K562 (cell line): ENCODE data around the gene DNAJB13. TPM values are rescaled to one million over a fixed set of nuclear protein-coding genes. Genes with fewer than 3 reads are reported as not detected.

ENCODE experiments used
- ATAC-seq: fragments of 200-7000 bp; cut with Tn5 transposase; 3 replicates; pipeline ENCODE4 v1.9.1; 2020; ENCODE audit warnings: moderate library complexity
- BruUV-seq: library from RNA; stranded (reverse); fragments of 400-500 nt; replicated peaks from 2 replicates; lab custom pipeline; 2021; lab: Mats Ljungman, UMichigan
- CTCF ChIA-PET: fragments of 300-600 bp; formaldehyde crosslinking; extraction: SDS; loops from one replicate; lab custom pipeline; 2021; ENCODE audit warnings: low intra/inter-chr PET ratio; lab: Yijun Ruan, JAX
- POLR2A ChIA-PET: fragments of 300-600, 350-650 bp; sonication (Branson Sonifier 250); formaldehyde crosslinking; extraction: SDS; loops from one replicate; lab custom pipeline; 2021; ENCODE audit warnings: antibody characterized with exemption, inconsistent platforms; lab: Yijun Ruan, JAX
- DNase-seq, 4 experiments: peaks; one replicate each; pipeline versions ENCODE4 v3.0.0 to v3.0.0-alpha.2; 2011 to 2018; ENCODE audit warnings: low spot score in 3 of 4, mixed read lengths in 3 of 4; ENCODE audit errors: extremely low read depth in 1 of 4
- FAIRE-seq: peaks from 2 replicates; lab custom pipeline; 2011; peaks lifted over from hg19 to GRCh38; lab: Jason Lieb, UNC
- H2AFZ ChIP-seq: 2 replicates; pipeline ENCODE4 v1.6.0; 2011; ENCODE audit warnings: low read depth, low read length, control low read depth, inconsistent platforms
- H3K27ac ChIP-seq: fragments of 200-600 bp; 3 replicates; pipeline ENCODE4 v1.8.0; 2011; ENCODE audit warnings: low read depth, mild to moderate bottlenecking, control low read depth, inconsistent platforms, low read length, moderate library complexity, mixed read lengths; ENCODE audit errors: extremely low read depth
- H3K27me3 ChIP-seq, 2 experiments: fragments of 300-600 bp in 1 of 2; 2 replicates in 1 of 2; 3 replicates in 1 of 2; pipeline versions ENCODE4 v1.6.0 to v1.8.0; 2011; ENCODE audit warnings: inconsistent platforms in 2 of 2, low read length in 2 of 2, mild to moderate bottlenecking in 1 of 2, mixed read lengths in 1 of 2, moderate library complexity in 1 of 2; ENCODE audit not compliant: control insufficient read depth in 2 of 2, insufficient read depth in 2 of 2
- H3K36me3 ChIP-seq: fragments of 300-600 bp; 3 replicates; pipeline ENCODE4 v1.8.0; 2011; ENCODE audit warnings: mild to moderate bottlenecking, low read length, inconsistent platforms; ENCODE audit not compliant: control insufficient read depth, insufficient read depth
- H3K4me1 ChIP-seq, 2 experiments: fragments of 200-600 bp in 1 of 2; replicated peaks in 1 of 2; 2 replicates in 1 of 2; 3 replicates in 1 of 2; pipeline versions ENCODE4 v1.5.1 to v1.8.0; 2011; ENCODE audit warnings: inconsistent platforms in 2 of 2, low read length in 2 of 2, mild to moderate bottlenecking in 1 of 2, mixed read lengths in 1 of 2, moderate library complexity in 1 of 2; ENCODE audit not compliant: control insufficient read depth in 2 of 2, insufficient read depth in 2 of 2
- H3K4me2 ChIP-seq: 2 replicates; pipeline ENCODE4 v1.6.1; 2011; ENCODE audit warnings: low read length, control low read depth, inconsistent platforms, mixed read lengths; ENCODE audit not compliant: insufficient read depth
- H3K4me3 ChIP-seq: fragments of 200-600 bp; sonication (generic), shearing (Covaris generic); 2 replicates; pipeline ENCODE4 v1.5.1; 2016; ENCODE audit warnings: control low read depth, inconsistent platforms
- H3K79me2 ChIP-seq: fragments of 200-600 bp; 3 replicates; pipeline ENCODE4 v1.8.0; 2011; ENCODE audit warnings: low read length, inconsistent platforms; ENCODE audit not compliant: control insufficient read depth, insufficient read depth
- H3K9ac ChIP-seq, 2 experiments: 2 replicates each; pipeline versions ENCODE4 v1.6.0 to v1.6.1; 2011; ENCODE audit warnings: low read depth in 2 of 2, low read length in 2 of 2, control low read depth in 1 of 2, inconsistent platforms in 1 of 2, mild to moderate bottlenecking in 1 of 2, mixed read lengths in 1 of 2; ENCODE audit not compliant: insufficient read depth in 1 of 2
- H3K9me1 ChIP-seq: one replicate; pipeline ENCODE4 v1.6.0; 2011; ENCODE audit warnings: inconsistent platforms, mild to moderate bottlenecking, low read length, moderate library complexity; ENCODE audit not compliant: control insufficient read depth, insufficient read depth
- H3K9me3 ChIP-seq: replicated peaks from 2 replicates; pipeline ENCODE4 v1.5.1; 2011; ENCODE audit warnings: low read depth, low read length, inconsistent platforms; ENCODE audit not compliant: control insufficient read depth, insufficient read depth
- H4K20me1 ChIP-seq: replicated peaks from 2 replicates; pipeline ENCODE4 v1.6.1; 2011; ENCODE audit warnings: low read length, inconsistent platforms, mixed read lengths; ENCODE audit not compliant: control insufficient read depth, insufficient read depth
- ARNT ChIP-seq, 2 experiments: fragments of 450-650 bp; IDR thresholded peaks; 2 replicates each; pipeline ENCODE4 v1.6.1; 2016; ENCODE audit warnings: mild to moderate bottlenecking in 1 of 2
- ATF2 ChIP-seq: sonication (generic); formaldehyde crosslinking; IDR thresholded peaks from 2 replicates; pipeline ENCODE4 v1.8.1; 2022; ENCODE audit warnings: missing genetic modification reagents
- ETV5 ChIP-seq: sonication (generic); formaldehyde crosslinking; IDR thresholded peaks from 2 replicates; pipeline ENCODE4 v1.4.0; 2020; ENCODE audit warnings: low read depth, mild to moderate bottlenecking, missing genetic modification reagents
- FOXK2 ChIP-seq, 2 experiments: fragments of 450-650 bp; IDR thresholded peaks in 1 of 2; conservative IDR thresholded peaks in 1 of 2; 2 replicates each; pipeline ENCODE4 v1.6.1; 2016; ENCODE audit warnings: low read depth in 2 of 2, mild to moderate bottlenecking in 1 of 2
- KAT2B ChIP-seq: IDR thresholded peaks from one replicate; pipeline ENCODE4 v1.6.1; 2012; ENCODE audit warnings: low read depth, mild to moderate bottlenecking, control low read depth, inconsistent platforms, low read length, moderate library complexity
- MYNN ChIP-seq, 2 experiments: sonication (generic); formaldehyde crosslinking in 1 of 2; IDR thresholded peaks; 2 replicates each; pipeline versions ENCODE4 v1.5.0 to v1.6.1; 2016 to 2020; ENCODE audit warnings: antibody characterized with exemption in 1 of 2, missing genetic modification reagents in 1 of 2
- NFIX ChIP-seq: fragments of 250-450 bp; sonication (Bioruptor Pico); IDR thresholded peaks from 2 replicates; pipeline ENCODE4 v1.4.0; 2020; ENCODE audit warnings: low read depth, mild to moderate bottlenecking, moderate library complexity
- PHF8 ChIP-seq: fragments of 200-600 bp; sonication (generic); IDR thresholded peaks from 2 replicates; pipeline ENCODE4 v1.6.1; 2012; ENCODE audit warnings: mixed run types, mild to moderate bottlenecking, inconsistent platforms, low read length, moderate library complexity, borderline replicate concordance
- POLR3A ChIP-seq: IDR thresholded peaks from 2 replicates; pipeline ENCODE4 v1.6.1; 2011; ENCODE audit warnings: borderline replicate concordance, mild to moderate bottlenecking, moderate library complexity; ENCODE audit not compliant: insufficient read length, insufficient read depth; ENCODE audit errors: extremely low read depth
- TFAM ChIP-seq: fragments of 250-450 bp; sonication (Bioruptor Pico); conservative IDR thresholded peaks from 2 replicates; pipeline ENCODE4 v1.5.0; 2021; ENCODE audit warnings: mild to moderate bottlenecking, moderate library complexity
- U2AF2 ChIP-seq: fragments of 200-400 bp; formaldehyde crosslinking; optimal IDR thresholded peaks from 2 replicates; pipeline ENCODE3; 2017; ENCODE audit warnings: low read depth, mild to moderate bottlenecking, low read length
- YBX1 ChIP-seq: fragments of 450-650 bp; IDR thresholded peaks from 2 replicates; pipeline ENCODE4 v1.7.1; 2016; ENCODE audit warnings: mild to moderate bottlenecking
- ZKSCAN3 ChIP-seq: fragments of 250-450 bp; sonication (Bioruptor Pico); IDR thresholded peaks from 2 replicates; pipeline ENCODE4 v1.4.0; 2020
- ZNF121 ChIP-seq: sonication (generic); formaldehyde crosslinking; conservative IDR thresholded peaks from 2 replicates; pipeline ENCODE4 v1.8.0; 2022; ENCODE audit warnings: missing genetic modification reagents
- ZNF133 ChIP-seq: fragments of 250-450 bp; sonication (Bioruptor Pico); IDR thresholded peaks from 2 replicates; pipeline ENCODE4 v1.4.0; 2020; ENCODE audit warnings: mild to moderate bottlenecking
- ZNF146 ChIP-seq: IDR thresholded peaks from one replicate; pipeline ENCODE4 v1.6.1; 2018; ENCODE audit warnings: missing compliant biosample characterization; ENCODE audit not compliant: unreplicated experiment
- ZNF740 ChIP-seq, 3 experiments: fragments of 200-800 bp in 1 of 3; sonication (Bioruptor generic) in 1 of 3; sonication (generic) in 1 of 3; formaldehyde crosslinking in 1 of 3; IDR thresholded peaks; 2 replicates each; pipeline versions ENCODE4 v1.6.1 to v1.8.0; 2016 to 2022; ENCODE audit warnings: mild to moderate bottlenecking in 2 of 3, missing compliant biosample characterization in 2 of 3, missing genetic modification characterization in 2 of 3, missing genetic modification reagents in 1 of 3
- WGBS: fragments of 100-300 bp; shearing (Covaris generic); methylation state at CpG from one replicate; pipeline ENCODE4 v1.1.6; 2016; ENCODE audit warnings: low coverage, mixed read lengths; ENCODE audit not compliant: insufficient coverage; ENCODE audit errors: missing lambda C conversion rate; 5-methylcytosine and 5-hydroxymethylcytosine counted together
- in situ Hi-C: fragments of 300-500 bp; cut with MboI; formaldehyde crosslinking; loops from 4 replicates; pipeline ENCODE4 v1.15.0; 2018; ENCODE audit warnings: inconsistent platforms, mixed read lengths
- intact Hi-C: fragments of 100-400 bp; cut with micrococcal nuclease; formaldehyde crosslinking; loops from 2 replicates; pipeline ENCODE4 v1.14.2; 2022
- polyA plus RNA-seq, 8 experiments: library from polyadenylated mRNA; depleted of rRNA in 4 of 8; stranded (reverse) in 5 of 8; unstranded in 3 of 8; fragments of >200 nt; fragmentation: Nextera tagmentation in 2 of 8; fragmentation: Illumina TruSeq in 1 of 8; extraction: Ambion mirVana in 2 of 8; extraction: Trizol in 1 of 8; gene quantifications; 2 replicates each; pipeline versions ENCODE4 v1.2.1 to v1.2.3, GENCODE V29; 2011 to 2014; ENCODE audit warnings: inconsistent platforms in 1 of 8, missing spikeins in 1 of 8
- total RNA-seq, 7 experiments: library from RNA; depleted of rRNA in 6 of 7; stranded (reverse); fragments of >200 nt in 6 of 7; fragmentation: Illumina TruSeq in 2 of 7; extraction: Trizol in 2 of 7; gene quantifications; 2 replicates each; pipeline versions ENCODE4 v1.2.1 to v1.2.3, GENCODE V29; 2011 to 2021; ENCODE audit warnings: low replicate concordance in 1 of 7

DNAJB13 gene
- total and polyA plus RNA-seq, 9 of the 15 experiments (the other 6 are each of a cell fraction or from before 2014, with no cell fraction given): 0.14 TPM; not detected in 8

GRCh38 chr11:73995731-73996130 lies 44.9 kb downstream of the DNAJB13 start:
- BruUV-seq: no TSS peak
- H4K20me1 ChIP-seq: no peaks in the 10 kb centered on the region
- 18% methylated on average over 2 of the region's 2 CpGs for WGBS
- no peaks in the 10 kb centered on the region for H3K27me3 ChIP-seq
- H3K9ac ChIP-seq: no peak overlapping the region
- no peaks in the 10 kb centered on the region for H3K9me3 ChIP-seq
- no peaks in the 10 kb centered on the region for H3K36me3 ChIP-seq
- intact Hi-C loops (no loop called here), in situ Hi-C loops (no loop called here)
- no peak overlapping the region for H2AFZ ChIP-seq
- H3K4me1 ChIP-seq: peaks cover 6% of the 10 kb centered on the region in 2 experiments; a peak in 3 of 5 replicates
- H3K4me3 ChIP-seq: no peak overlapping the region
- H3K79me2 ChIP-seq: no peaks in the 10 kb centered on the region
- no peaks in the 10 kb centered on the region for H3K9me1 ChIP-seq
- POLR2A ChIA-PET: interaction anchor here (1.4 kb wide), 1 partner anchor 16 kb away, joined by 4 read pairs; no protein-coding TSS in a partner anchor
- FAIRE-seq: no peak
- no peak for ATAC-seq
- H3K27ac ChIP-seq: no peak overlapping the region
- DNase-seq: no peak
- no peak overlapping the region for H3K4me2 ChIP-seq
- CTCF ChIA-PET: no interaction called here
- TF ChIP-seq ARNT (IDR thresholded peaks at IDR 0.05) (no peak), FOXK2 (conservative IDR thresholded peaks at IDR 0.05 in 1 of 2, IDR thresholded peaks at IDR 0.05 in 1 of 2; ENCODE audit: low read depth in 2 of 2) (no peak), PHF8 (no peak), POLR3A (no peak), ZNF133 (CRISPR knock-in tag) (no peak), ZNF121 (no peak), TFAM (no peak), ZKSCAN3 (CRISPR knock-in tag) (no peak), NFIX (CRISPR knock-in tag) (no peak), YBX1 (no peak), MYNN (IDR thresholded peaks at IDR 0.05) (no peak), MYNN (CRISPR knock-in tag; IDR thresholded peaks at IDR 0.05) (no peak), ZNF146 (no peak), U2AF2 (no peak), ZNF740 (CRISPR knock-in tag; IDR thresholded peaks at IDR 0.05) (no peak), ZNF740 (tag; IDR thresholded peaks at IDR 0.05) (no peak), ATF2 (CRISPR knock-in tag) (no peak), ETV5 (no peak), KAT2B (no peak)
